ENCODE results near the gene PRPF31. TPM values are rescaled to one million over a fixed set of nuclear protein-coding genes. Genes with fewer than 3 reads are reported as not detected.

The PRPF31 gene
- total and polyA plus RNA-seq, 9 of the 15 experiments (the other 6 are each of a cell fraction or from before 2014, with no cell fraction given) = 5.8 to 92.2 (median 69.2) TPM

DNA sequence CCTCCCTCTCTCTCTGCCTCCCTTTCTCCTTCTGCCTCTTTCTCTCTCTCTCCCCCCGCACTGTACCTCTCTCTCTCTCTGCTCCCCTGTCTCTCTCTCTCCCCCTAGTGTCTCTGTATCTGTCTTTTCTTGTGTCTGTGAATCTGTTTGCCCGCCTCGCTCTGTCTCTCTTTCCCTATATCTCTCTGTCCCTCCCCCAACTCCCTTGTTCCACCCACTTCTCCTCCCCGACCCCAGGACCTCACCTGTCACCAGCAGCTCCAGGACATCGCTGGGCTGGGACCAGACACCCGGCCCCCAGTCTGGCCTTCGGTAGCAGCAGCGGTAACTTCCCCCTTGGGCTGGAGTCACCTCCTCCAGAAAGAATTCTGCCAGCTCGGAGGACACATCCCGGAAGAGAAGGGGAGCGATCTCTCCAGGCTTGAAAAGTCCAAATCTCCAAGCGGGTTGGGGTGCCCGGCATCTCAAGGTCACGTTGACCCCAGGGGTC lies 18.9 kb upstream of the PRPF31 start (continued):
- TF ChIP-seq RFX7 (CRISPR knock-in tag; IDR thresholded peaks at IDR 0.05) (no peak), BRCA1 (IDR thresholded peaks at IDR 0.05) (no peak), BRCA1 (CRISPR knock-in tag; IDR thresholded peaks at IDR 0.05) (no peak), HDAC1 (IDR thresholded peaks at IDR 0.05) (peak in 1 of 2 experiments; percentile 63; a peak in 2 of 4 replicates), RBM15 (IDR thresholded peaks at IDR 0.05; ENCODE audit: insufficient read depth, low read length) (no peak), NFXL1 (CRISPR knock-in tag; IDR thresholded peaks at IDR 0.05) (no peak), RREB1 (CRISPR knock-in tag; IDR thresholded peaks at IDR 0.05) (no peak), NBN (IDR thresholded peaks at IDR 0.05; ENCODE audit: low read depth) (peak; percentile 76; the same call in 1 of the 2 replicates), OTX1 (CRISPR knock-in tag; IDR thresholded peaks at IDR 0.05) (peak; percentile 66; the same call in 1 of the 2 replicates), MTA3 (IDR thresholded peaks at IDR 0.05; ENCODE audit: borderline replicate concordance) (no peak), ZC3H11A (IDR thresholded peaks at IDR 0.05; ENCODE audit: low read depth, low read length) (no peak), ZNF263 (CRISPR knock-in tag; IDR thresholded peaks at IDR 0.05; ENCODE audit: borderline replicate concordance) (no peak), FOS (IDR thresholded peaks at IDR 0.05; ENCODE audit: extremely low read depth, insufficient read length) (no peak), ELF4 (CRISPR knock-in tag; IDR thresholded peaks at IDR 0.05) (peak; percentile 87), GTF2B (IDR thresholded peaks at IDR 0.05; ENCODE audit: extremely low read depth, insufficient read length) (no peak), ZBTB11 (CRISPR knock-in tag; IDR thresholded peaks at IDR 0.05) (no peak), NFIC (IDR thresholded peaks at IDR 0.05) (peak; percentile 12; the same call in 1 of the 2 replicates)
- TF ChIP-seq, protein P1, sequence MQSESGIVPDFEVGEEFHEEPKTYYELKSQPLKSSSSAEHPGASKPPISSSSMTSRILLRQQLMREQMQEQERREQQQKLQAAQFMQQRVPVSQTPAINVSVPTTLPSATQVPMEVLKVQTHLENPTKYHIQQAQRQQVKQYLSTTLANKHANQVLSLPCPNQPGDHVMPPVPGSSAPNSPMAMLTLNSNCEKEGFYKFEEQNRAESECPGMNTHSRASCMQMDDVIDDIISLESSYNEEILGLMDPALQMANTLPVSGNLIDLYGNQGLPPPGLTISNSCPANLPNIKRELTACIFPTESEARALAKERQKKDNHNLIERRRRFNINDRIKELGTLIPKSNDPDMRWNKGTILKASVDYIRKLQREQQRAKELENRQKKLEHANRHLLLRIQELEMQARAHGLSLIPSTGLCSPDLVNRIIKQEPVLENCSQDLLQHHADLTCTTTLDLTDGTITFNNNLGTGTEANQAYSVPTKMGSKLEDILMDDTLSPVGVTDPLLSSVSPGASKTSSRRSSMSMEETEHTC (IDR thresholded peaks at IDR 0.05) = no peak
